Naive thymus-derived CD8-positive, alpha-beta T cell (primary cell): ENCODE data around the gene FNDC1. TPM values are rescaled to one million over a fixed set of nuclear protein-coding genes. Genes with fewer than 3 reads are reported as not detected.

Experiments used
- ATAC-seq, 2 donors: fragments of 150-1000 bp; cut with Tn5 transposase in 1 of 2; sonication (Bioruptor Pico), chemical (Tn5 transposase) in 1 of 2; 1 replicate in 1 of 2; 2 replicates in 1 of 2; pipeline ENCODE4 v1.10.0; 2021; ENCODE audit warnings: mild to moderate bottlenecking in 2 of 2, moderate library complexity in 2 of 2
- POLR2A ChIA-PET: fragments of 350-600 bp; sonication (Branson Sonifier 250); formaldehyde crosslinking; loops from one replicate; lab custom pipeline; 2021; ENCODE audit warnings: antibody characterized with exemption; lab: Charles Lee
- DNase-seq, 10 donors: peaks; one replicate each; pipeline versions ENCODE4 v3.0.0 to v3.0.0-alpha.2; 2020 to 2022
- H3K27ac Mint-ChIP-seq, 10 donors: one replicate each; pipeline ENCODE4 v1.8.0; 2020 to 2022; ENCODE audit warnings: mild to moderate bottlenecking in 10 of 10, mixed read lengths in 10 of 10, moderate library complexity in 4 of 10, inconsistent platforms in 1 of 10
- H3K27me3 Mint-ChIP-seq, 5 donors: one replicate each; pipeline ENCODE4 v1.8.0; 2021 to 2022; ENCODE audit warnings: mixed read lengths in 5 of 5
- H3K36me3 Mint-ChIP-seq, 3 donors: one replicate each; pipeline ENCODE4 v1.8.0; 2020 to 2022; ENCODE audit warnings: mixed read lengths in 3 of 3, mild to moderate bottlenecking in 2 of 3, inconsistent platforms in 1 of 3
- H3K4me1 Mint-ChIP-seq, 4 donors: one replicate each; pipeline ENCODE4 v1.8.0; 2021 to 2022; ENCODE audit warnings: mixed read lengths in 4 of 4
- H3K4me3 Mint-ChIP-seq, 10 donors: one replicate each; pipeline ENCODE4 v1.8.0; 2020 to 2022; ENCODE audit warnings: mild to moderate bottlenecking in 10 of 10, mixed read lengths in 10 of 10, moderate library complexity in 6 of 10, inconsistent platforms in 1 of 10
- H3K9me3 Mint-ChIP-seq, 9 donors: one replicate each; pipeline ENCODE4 v1.8.0; 2020 to 2022; ENCODE audit warnings: mixed read lengths in 9 of 9, mild to moderate bottlenecking in 3 of 9, inconsistent platforms in 1 of 9, moderate library complexity in 1 of 9
- polyA plus RNA-seq, 3 donors: library from polyadenylated mRNA; unstranded; fragments of 300-500 nt; fragmentation: Illumina TruSeq; gene quantifications; one replicate each; pipeline ENCODE4 v1.2.3, GENCODE V29; 2021
- total RNA-seq, 8 experiments: library from RNA in 2 of 8; stranded (reverse) in 2 of 8; gene quantifications; one replicate each; pipeline ENCODE4 v1.2.3 and lab custom pipeline; 2021 to 2026

The FNDC1 gene
- total and polyA plus RNA-seq, 5 experiments from 2014 or later: not detected

DNA sequence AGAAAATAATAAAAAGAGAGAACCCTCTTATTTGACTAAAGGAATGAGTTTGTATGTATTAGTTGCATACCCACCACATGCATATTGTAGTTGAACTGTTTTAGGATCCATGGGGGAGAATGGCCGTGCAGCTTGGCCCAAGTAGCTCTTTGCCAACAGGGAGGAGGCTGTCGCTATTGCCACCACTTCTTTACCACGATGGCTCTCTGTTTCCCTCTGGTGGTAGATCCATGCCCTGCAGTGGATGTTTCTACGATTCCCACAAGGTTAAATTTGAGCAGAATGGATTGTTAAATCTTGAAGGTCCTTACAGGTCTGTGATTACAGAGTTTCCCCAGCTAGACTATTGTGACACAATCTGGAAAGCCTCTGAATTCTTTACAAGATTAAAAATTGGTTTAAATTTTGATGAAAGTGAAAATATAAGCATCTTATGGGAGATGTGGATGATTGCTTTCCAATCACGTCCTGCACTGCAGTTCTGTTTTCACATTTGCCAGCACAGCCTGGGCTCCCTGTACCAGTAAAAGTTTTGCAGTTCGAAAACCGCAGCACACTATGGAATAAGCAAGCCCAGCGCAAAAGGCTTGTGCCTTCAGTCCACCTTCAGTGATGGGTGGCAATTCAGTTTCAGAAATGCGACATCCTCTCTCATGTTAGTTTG is 34.4 kb upstream of the FNDC1 start:
- DNase-seq (peak; percentile 44 to 81 (median 72)), ATAC-seq (peak; percentile 81 to 96)
- POLR2A ChIA-PET: interaction anchor here (0.6 to 1.9 kb wide), 5 partner anchors 25 to 126 kb away, joined by 3 to 10 read pairs (median 6); no protein-coding TSS in a partner anchor
- Mint-ChIP-seq H3K36me3 (no peaks in the 10 kb centered on the region), H3K4me3 (peak overlapping the region in 1 of 10 donors; percentile 28), H3K9me3 (no peaks in the 10 kb centered on the region), H3K27me3 (peaks cover 0 to 12% (median 5%) of the 10 kb centered on the region in 5 donors), H3K27ac (no peak overlapping the region), H3K4me1 (peaks cover 0 to 17% (median 2%) of the 10 kb centered on the region in 4 donors)

DNA sequence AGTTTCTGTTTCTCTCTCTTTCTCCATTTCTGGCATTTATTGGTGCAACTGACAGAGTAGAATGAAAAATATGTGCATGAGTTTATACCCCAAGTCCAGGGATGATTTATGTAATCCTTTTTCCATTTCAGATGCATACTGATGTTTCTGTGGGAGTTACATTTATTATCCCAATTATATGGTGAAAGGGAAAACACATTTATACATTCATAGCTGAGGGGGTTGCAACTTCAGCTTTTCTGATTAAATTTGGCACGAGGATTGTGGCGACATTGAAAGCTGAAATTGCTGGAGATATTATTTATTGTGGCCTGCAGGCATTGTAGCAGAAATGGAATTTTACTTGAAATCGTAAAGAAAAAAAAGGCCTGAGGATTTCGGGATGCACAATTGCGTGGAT is 31.5 kb upstream of the FNDC1 start:
- no peak for DNase-seq
- no peaks in the 10 kb centered on the region for H3K9me3 Mint-ChIP-seq
- no peak for ATAC-seq
- peak overlapping the region in 1 of 10 donors; percentile 59 for H3K27ac Mint-ChIP-seq
- POLR2A ChIA-PET: no interaction called here
- H3K4me1 Mint-ChIP-seq: peaks cover 0 to 17% (median 2%) of the 10 kb centered on the region in 4 donors
- H3K27me3 Mint-ChIP-seq: peaks cover 0 to 12% (median 5%) of the 10 kb centered on the region in 5 donors
- peaks cover 0 to 5% (median 0%) of the 10 kb centered on the region in 3 donors for H3K36me3 Mint-ChIP-seq
- no peak overlapping the region for H3K4me3 Mint-ChIP-seq

DNA sequence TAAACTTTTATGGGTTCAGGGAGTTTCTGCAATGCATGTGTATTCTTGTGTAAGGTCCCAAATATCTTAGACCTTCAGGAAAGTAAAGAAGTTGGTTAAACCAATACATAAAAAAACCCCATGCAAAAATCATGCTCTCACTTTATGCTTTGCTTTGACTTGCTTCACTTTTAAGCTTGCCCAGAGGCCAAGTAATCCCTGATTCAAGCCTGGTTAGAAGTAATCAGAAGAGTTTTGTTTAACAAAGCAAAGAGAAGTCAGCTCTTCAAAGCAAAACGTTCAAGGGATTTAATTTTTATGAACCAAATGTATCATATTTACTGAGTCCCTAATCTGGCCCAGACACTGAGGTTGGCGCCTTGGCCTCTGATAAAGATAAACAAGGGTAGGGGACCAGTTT is 26.7 kb upstream of the FNDC1 start:
- ATAC-seq (no peak), DNase-seq (no peak)
- no peak overlapping the region for H3K4me3 Mint-ChIP-seq
- peaks cover 0 to 8% (median 0%) of the 10 kb centered on the region in 3 donors for H3K36me3 Mint-ChIP-seq
- peaks cover 0 to 11% (median 3%) of the 10 kb centered on the region in 5 donors for H3K27me3 Mint-ChIP-seq
- H3K9me3 Mint-ChIP-seq: no peaks in the 10 kb centered on the region
- POLR2A ChIA-PET: no interaction called here
- no peaks in the 10 kb centered on the region for H3K4me1 Mint-ChIP-seq
- H3K27ac Mint-ChIP-seq: no peak overlapping the region

- no peak overlapping the region for H3K4me3 Mint-ChIP-seq
- peaks cover 0 to 8% (median 2%) of the 10 kb centered on the region in 5 donors for H3K27me3 Mint-ChIP-seq
- no peak for DNase-seq
- no peak for ATAC-seq
- POLR2A ChIA-PET: no interaction called here
- no peaks in the 10 kb centered on the region for H3K9me3 Mint-ChIP-seq
- H3K36me3 Mint-ChIP-seq: peaks cover 0 to 2% (median 0%) of the 10 kb centered on the region in 3 donors
- H3K4me1 Mint-ChIP-seq: peaks cover 2 to 7% (median 3%) of the 10 kb centered on the region in 4 donors
- no peak overlapping the region for H3K27ac Mint-ChIP-seq
Measured at GRCh38 chr6:159148641-159149040, 20.6 kb upstream of the FNDC1 start.

DNA sequence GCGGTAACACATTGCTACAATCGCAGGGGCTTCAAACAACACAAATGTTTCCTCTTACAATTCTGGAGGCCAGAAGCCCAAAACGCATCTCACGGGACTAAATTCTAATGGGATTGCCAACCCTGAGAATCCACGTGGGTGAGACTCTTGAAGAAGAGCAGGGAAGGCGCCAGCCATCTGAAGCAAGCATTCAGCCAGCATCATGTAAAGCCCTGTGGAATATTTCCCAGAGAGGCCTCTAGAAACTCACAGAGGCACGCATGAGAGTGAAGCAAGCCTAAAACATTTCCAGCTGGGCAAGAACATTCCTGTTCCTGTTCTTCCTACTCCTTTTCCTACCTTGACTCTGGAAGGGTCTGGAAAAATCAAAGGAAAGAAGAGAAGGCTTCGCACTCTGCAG is 19.6 kb upstream of the FNDC1 start:
- H3K27me3 Mint-ChIP-seq: peaks cover 0 to 8% (median 2%) of the 10 kb centered on the region in 5 donors
- no peaks in the 10 kb centered on the region for H3K36me3 Mint-ChIP-seq
- DNase-seq (no peak), ATAC-seq (no peak)
- H3K9me3 Mint-ChIP-seq: peaks cover 0 to under 1% (median 0%) of the 10 kb centered on the region in 9 donors
- peaks cover 2 to 7% (median 3%) of the 10 kb centered on the region in 4 donors for H3K4me1 Mint-ChIP-seq
- no peak overlapping the region for H3K27ac Mint-ChIP-seq
- POLR2A ChIA-PET: no interaction called here
- H3K4me3 Mint-ChIP-seq: no peak overlapping the region

- DNase-seq (peak in 5 of 10 donors; percentile 18 to 40 (median 24)), ATAC-seq (peak; percentile 41 to 45)
- H3K4me3 Mint-ChIP-seq: no peak overlapping the region
- peaks cover 2 to 7% (median 3%) of the 10 kb centered on the region in 4 donors for H3K4me1 Mint-ChIP-seq
- POLR2A ChIA-PET: no interaction called here
- H3K9me3 Mint-ChIP-seq: peaks cover 2 to 17% (median 9%) of the 10 kb centered on the region in 9 donors
- H3K27me3 Mint-ChIP-seq: peaks cover 0 to 8% (median 2%) of the 10 kb centered on the region in 5 donors
- H3K36me3 Mint-ChIP-seq: peaks cover 0 to 10% (median 6%) of the 10 kb centered on the region in 3 donors
- H3K27ac Mint-ChIP-seq: no peak overlapping the region
Measured at GRCh38 chr6:159151266-159151855, 17.8 kb upstream of the FNDC1 start.

- POLR2A ChIA-PET: no interaction called here
- H3K27me3 Mint-ChIP-seq: peaks cover 0 to 7% (median 2%) of the 10 kb centered on the region in 5 donors
- ATAC-seq: no peak
Measured at GRCh38 chr6:159152041-159152440, 17.2 kb upstream of the FNDC1 start.

DNA sequence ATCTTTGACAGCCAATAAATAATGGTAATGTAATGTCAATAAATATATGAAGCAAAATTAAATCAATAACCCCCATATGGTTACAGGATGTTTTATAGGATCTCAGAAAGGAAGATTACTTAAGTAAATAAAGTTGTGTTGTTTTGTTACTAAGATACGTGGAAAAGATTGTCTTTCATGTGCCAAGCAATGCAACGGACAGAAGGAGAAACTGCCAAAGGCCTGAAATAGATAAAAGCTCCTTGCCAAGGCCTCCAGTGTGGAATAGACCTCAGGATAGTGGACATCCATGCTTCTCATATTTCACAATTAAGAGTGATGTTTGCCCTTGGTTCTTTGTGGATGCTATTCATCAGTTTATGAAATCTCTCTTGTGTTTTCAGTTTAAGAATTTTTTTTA is 16.4 kb upstream of the FNDC1 start:
- Mint-ChIP-seq H3K4me3 (no peak overlapping the region), H3K36me3 (peaks cover 2 to 24% (median 9%) of the 10 kb centered on the region in 3 donors), H3K4me1 (peaks cover 2 to 7% (median 3%) of the 10 kb centered on the region in 4 donors), H3K27ac (no peak overlapping the region), H3K27me3 (peaks cover 0 to 9% (median 6%) of the 10 kb centered on the region in 5 donors), H3K9me3 (peaks cover 2 to 31% (median 21%) of the 10 kb centered on the region in 9 donors)
- no peak for ATAC-seq
- no peak for DNase-seq
- POLR2A ChIA-PET: no interaction called here

More at GRCh38 chr6:159152041-159152440, 17.2 kb upstream of the FNDC1 start:
- peaks cover 0 to 17% (median 7%) of the 10 kb centered on the region in 3 donors for H3K36me3 Mint-ChIP-seq
- no peak for DNase-seq
- peaks cover 2 to 23% (median 15%) of the 10 kb centered on the region in 9 donors for H3K9me3 Mint-ChIP-seq
- H3K4me3 Mint-ChIP-seq: no peak overlapping the region
- H3K4me1 Mint-ChIP-seq: peaks cover 2 to 7% (median 3%) of the 10 kb centered on the region in 4 donors
- no peak overlapping the region for H3K27ac Mint-ChIP-seq

DNA sequence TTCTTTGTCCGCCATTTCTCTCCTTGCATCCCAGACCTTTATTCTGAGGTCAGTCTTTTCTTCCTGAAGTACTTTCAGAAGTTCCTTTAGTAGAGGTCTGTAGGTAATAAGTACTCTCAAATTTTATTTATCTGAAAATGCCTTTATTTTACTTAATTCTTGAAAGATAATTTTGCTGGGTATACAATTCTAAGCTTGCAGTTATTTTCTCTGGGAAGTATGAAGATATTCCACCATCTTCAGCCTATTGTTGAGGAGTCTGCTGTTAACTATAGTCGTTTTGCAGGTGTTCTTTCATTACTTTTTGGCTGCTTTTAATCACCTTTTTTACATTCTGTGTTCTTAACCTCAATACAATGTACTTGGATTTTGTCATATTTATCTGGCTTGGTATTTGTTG is 13.5 kb upstream of the FNDC1 start:
- peaks cover 2 to 7% (median 3%) of the 10 kb centered on the region in 4 donors for H3K4me1 Mint-ChIP-seq

DNA sequence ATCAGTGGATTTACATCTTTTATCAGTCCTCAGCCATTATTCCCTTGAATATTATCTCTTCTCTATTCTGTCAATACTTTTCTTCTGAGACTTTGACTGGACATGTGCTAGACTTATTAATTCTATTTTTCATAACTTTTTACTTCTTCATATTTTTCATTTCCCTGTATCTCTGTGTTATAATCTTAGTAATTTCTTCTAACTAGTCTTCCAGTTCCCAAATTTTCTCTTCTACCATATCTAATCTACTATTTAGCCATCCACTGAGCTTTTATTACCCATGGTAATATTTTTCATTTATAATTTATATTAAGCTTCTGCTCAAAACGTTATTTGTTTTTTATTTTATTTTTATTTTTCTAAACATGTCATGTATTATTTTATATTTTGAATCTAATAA is 13.1 kb upstream of the FNDC1 start:
- Mint-ChIP-seq H3K36me3 (peaks cover 2 to 27% (median 9%) of the 10 kb centered on the region in 3 donors), H3K27me3 (peaks cover 0 to 9% (median 7%) of the 10 kb centered on the region in 5 donors), H3K4me1 (peaks cover 2 to 5% (median 3%) of the 10 kb centered on the region in 4 donors), H3K9me3 (peaks cover 2 to 41% (median 25%) of the 10 kb centered on the region in 9 donors), H3K4me3 (no peak overlapping the region), H3K27ac (no peak overlapping the region)
- POLR2A ChIA-PET: no interaction called here
- no peak for DNase-seq
- ATAC-seq: no peak

More for the DNA sequence above, 13.5 kb upstream of the FNDC1 start:
- Mint-ChIP-seq H3K9me3 (peaks cover 2 to 39% (median 25%) of the 10 kb centered on the region in 9 donors), H3K36me3 (peaks cover 2 to 27% (median 9%) of the 10 kb centered on the region in 3 donors), H3K27me3 (peaks cover 0 to 9% (median 7%) of the 10 kb centered on the region in 5 donors), H3K4me3 (no peak overlapping the region), H3K27ac (no peak overlapping the region)
- DNase-seq (no peak), ATAC-seq (no peak)
- POLR2A ChIA-PET: interaction anchor here (0.6 kb wide), 1 partner anchor 1588 kb away, joined by 7 read pairs; no protein-coding TSS in a partner anchor

- Mint-ChIP-seq H3K36me3 (peaks cover 2 to 27% (median 9%) of the 10 kb centered on the region in 3 donors), H3K9me3 (peaks cover 2 to 41% (median 25%) of the 10 kb centered on the region in 9 donors), H3K27me3 (peaks cover 0 to 13% (median 7%) of the 10 kb centered on the region in 5 donors), H3K4me3 (no peak overlapping the region), H3K4me1 (no peaks in the 10 kb centered on the region), H3K27ac (no peak overlapping the region)
- no peak for ATAC-seq
- no peak for DNase-seq
- POLR2A ChIA-PET: no interaction called here
Measured at GRCh38 chr6:159157431-159157830, 11.8 kb upstream of the FNDC1 start.

DNA sequence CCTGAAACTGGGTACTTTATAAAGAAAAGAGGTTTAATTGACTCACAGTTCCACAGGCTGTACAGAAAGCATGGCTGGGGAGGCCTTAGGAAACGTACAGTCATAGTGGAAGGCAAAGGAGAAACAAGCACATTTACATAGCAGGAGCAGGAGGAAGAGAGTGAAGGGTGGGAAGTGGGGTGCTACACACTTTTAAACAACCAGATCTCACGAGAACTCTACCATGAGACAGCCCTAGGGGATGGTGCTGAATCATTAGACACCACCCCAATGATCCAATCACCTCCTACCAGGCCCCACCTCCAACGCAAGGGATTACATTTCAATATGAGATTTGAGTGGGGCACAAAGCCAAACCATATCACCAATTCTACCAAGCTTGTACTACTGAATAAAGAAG is 7.4 kb upstream of the FNDC1 start:
- H3K27me3 Mint-ChIP-seq: peaks cover 21 to 46% (median 41%) of the 10 kb centered on the region in 5 donors
- no peak for ATAC-seq
- no peak for DNase-seq
- H3K4me1 Mint-ChIP-seq: no peaks in the 10 kb centered on the region
- POLR2A ChIA-PET: no interaction called here
- H3K27ac Mint-ChIP-seq: peak overlapping the region in 1 of 10 donors; percentile 31
- H3K9me3 Mint-ChIP-seq: peaks cover 0 to 20% (median 12%) of the 10 kb centered on the region in 9 donors
- H3K36me3 Mint-ChIP-seq: peaks cover 2 to 12% (median 3%) of the 10 kb centered on the region in 3 donors
- no peak overlapping the region for H3K4me3 Mint-ChIP-seq
